ENCODE data around the gene PEA15.

DNA sequence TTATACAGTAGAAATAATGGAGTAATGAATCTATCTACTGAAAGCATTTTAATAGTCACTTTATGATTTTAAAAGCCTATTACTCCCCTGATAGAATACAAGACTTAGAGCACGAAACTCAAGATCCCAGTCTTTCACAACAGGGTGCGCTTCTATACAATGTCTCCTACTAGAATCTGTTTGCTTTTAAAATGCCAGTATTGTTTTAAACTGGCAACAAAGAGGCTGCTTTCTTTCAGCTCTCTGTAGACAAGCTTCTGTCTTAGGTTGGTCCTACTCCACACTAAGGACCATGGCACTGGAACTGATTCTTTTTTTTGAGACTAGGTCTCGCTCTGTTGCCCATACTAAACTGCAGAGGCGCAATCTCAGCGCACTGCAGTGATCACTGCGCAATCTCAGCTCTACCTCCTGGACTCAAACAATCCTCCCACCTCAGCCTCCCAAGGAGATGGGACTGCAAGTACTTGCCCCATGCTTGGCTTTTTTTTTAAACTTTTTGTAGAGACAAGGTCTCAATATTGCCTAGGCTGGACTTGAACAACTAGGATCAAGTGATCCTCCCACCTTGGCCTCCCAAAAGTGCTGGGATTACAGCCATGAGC, 52.3 kb downstream of the PEA15 start:
- TF ChIP-seq, protein P1, sequence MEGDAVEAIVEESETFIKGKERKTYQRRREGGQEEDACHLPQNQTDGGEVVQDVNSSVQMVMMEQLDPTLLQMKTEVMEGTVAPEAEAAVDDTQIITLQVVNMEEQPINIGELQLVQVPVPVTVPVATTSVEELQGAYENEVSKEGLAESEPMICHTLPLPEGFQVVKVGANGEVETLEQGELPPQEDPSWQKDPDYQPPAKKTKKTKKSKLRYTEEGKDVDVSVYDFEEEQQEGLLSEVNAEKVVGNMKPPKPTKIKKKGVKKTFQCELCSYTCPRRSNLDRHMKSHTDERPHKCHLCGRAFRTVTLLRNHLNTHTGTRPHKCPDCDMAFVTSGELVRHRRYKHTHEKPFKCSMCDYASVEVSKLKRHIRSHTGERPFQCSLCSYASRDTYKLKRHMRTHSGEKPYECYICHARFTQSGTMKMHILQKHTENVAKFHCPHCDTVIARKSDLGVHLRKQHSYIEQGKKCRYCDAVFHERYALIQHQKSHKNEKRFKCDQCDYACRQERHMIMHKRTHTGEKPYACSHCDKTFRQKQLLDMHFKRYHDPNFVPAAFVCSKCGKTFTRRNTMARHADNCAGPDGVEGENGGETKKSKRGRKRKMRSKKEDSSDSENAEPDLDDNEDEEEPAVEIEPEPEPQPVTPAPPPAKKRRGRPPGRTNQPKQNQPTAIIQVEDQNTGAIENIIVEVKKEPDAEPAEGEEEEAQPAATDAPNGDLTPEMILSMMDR (IDR thresholded peaks at IDR 0.05 in 2 of 3, conservative IDR thresholded peaks at IDR 0.05 in 1 of 3; ENCODE audit: borderline replicate concordance in 1 of 3, insufficient read depth in 1 of 3, low read depth in 2 of 3, low read length in 2 of 3), result no peak
- TF ChIP-seq POLR2A (IDR thresholded peaks at IDR 0.05; ENCODE audit: borderline replicate concordance, extremely low read depth, insufficient read depth, insufficient read length) (no peak), YY1 (IDR thresholded peaks at IDR 0.05; ENCODE audit: extremely low read depth, insufficient replicate concordance, low read depth, low read length) (no peak)
